HFF-Myc (cell line): Measurements from ENCODE around the gene FLOT2.
"Not testable (repeated sequence)": the region's sequence is repeated elsewhere in the genome, so short reads cannot be mapped to it uniquely, and the experiment has no call there.

Source experiments
- DNase-seq: peaks from one replicate; pipeline ENCODE4 v3.0.0-alpha.2; 2011; ENCODE audit warnings: low read depth; ENCODE audit errors: extremely low read depth
- H3K4me3 ChIP-seq: replicated peaks from 2 replicates; pipeline ENCODE4 v1.5.1; 2011; ENCODE audit warnings: low read depth, mild to moderate bottlenecking, control low read depth, low read length
- CTCF ChIP-seq: IDR thresholded peaks from 2 replicates; pipeline ENCODE4 v1.5.1; 2012; ENCODE audit warnings: mild to moderate bottlenecking, low read depth, low read length, control low read depth; ENCODE audit errors: missing control alignments

The FLOT2 gene

GRCh38 chr17:28908640-28909167 is 11.2 kb upstream of the FLOT2 start:
- TF ChIP-seq CTCF, result no peak
- H3K4me3 ChIP-seq, result no peak overlapping the region
- DNase-seq, result peak; percentile 72

- no peak for TF ChIP-seq CTCF
- no peak for DNase-seq
- H3K4me3 ChIP-seq, result no peak overlapping the region
Observed at GRCh38 chr17:28907709-28908475, 10.4 kb upstream of the FLOT2 start.

- TF ChIP-seq CTCF, result no peak
- no peak overlapping the region for H3K4me3 ChIP-seq
- DNase-seq, result no peak
Observed at GRCh38 chr17:28906706-28907438, 9.3 kb upstream of the FLOT2 start.

GRCh38 chr17:28906276-28906675 is 8.7 kb upstream of the FLOT2 start:
- TF ChIP-seq CTCF, result no peak
- DNase-seq, result no peak
- H3K4me3 ChIP-seq, result no peak overlapping the region

GRCh38 chr17:28904800-28905199 is 7.3 kb upstream of the FLOT2 start:
- no peak for DNase-seq
- TF ChIP-seq CTCF, result no peak
- H3K4me3 ChIP-seq, result no peak overlapping the region

GRCh38 chr17:28903546-28903841 is 6.0 kb upstream of the FLOT2 start:
- H3K4me3 ChIP-seq, DNase-seq: not testable (repeated sequence)

GRCh38 chr17:28902819-28903545 is 5.4 kb upstream of the FLOT2 start, which contains the start of gene DHRS13:
Gene DHRS13 (minus strand): TSS chr17:28903079. CDS start chr17:28902944, 135 bp downstream.
- peak; percentile 85 for TF ChIP-seq CTCF
- H3K4me3 ChIP-seq, result peak within 1 kb of the TSS; percentile 61
- DNase-seq, result peak; percentile 51
